GM10847 (cell line): ENCODE measurements around the gene APBA1.

Source experiments
- POLR2A ChIP-seq: IDR thresholded peaks from 2 replicates; pipeline ENCODE4 v1.6.1; 2011; ENCODE audit not compliant: insufficient read length; ENCODE audit errors: extremely low read depth

The APBA1 gene

GRCh38 chr9:69579032-69579758 lies 93.0 kb downstream of the APBA1 start:
- TF ChIP-seq POLR2A, result no peak

GRCh38 chr9:69578026-69578425 lies 94.1 kb downstream of the APBA1 start:
- TF ChIP-seq POLR2A, result no peak

GRCh38 chr9:69577123-69577522 lies 95.0 kb downstream of the APBA1 start:
- no peak for TF ChIP-seq POLR2A

GRCh38 chr9:69574057-69574456 lies 98.1 kb downstream of the APBA1 start:
- no peak for TF ChIP-seq POLR2A

GRCh38 chr9:69573651-69574050 lies 98.5 kb downstream of the APBA1 start:
- no peak for TF ChIP-seq POLR2A

- no peak for TF ChIP-seq POLR2A
Measured at GRCh38 chr9:69572611-69573010, 99.6 kb downstream of the APBA1 start.

GRCh38 chr9:69571032-69571431 lies 101.1 kb downstream of the APBA1 start:
- TF ChIP-seq POLR2A, result no peak

- no peak for TF ChIP-seq POLR2A
Measured at GRCh38 chr9:69569738-69570451, 102.3 kb downstream of the APBA1 start.

- TF ChIP-seq POLR2A, result no peak
Measured at GRCh38 chr9:69564557-69564956, 107.6 kb downstream of the APBA1 start.

- no peak for TF ChIP-seq POLR2A
Measured at GRCh38 chr9:69559126-69559525, 113.0 kb downstream of the APBA1 start.

GRCh38 chr9:69556707-69557106 lies 115.5 kb downstream of the APBA1 start:
- TF ChIP-seq POLR2A, result no peak

- TF ChIP-seq POLR2A, result no peak
Measured at GRCh38 chr9:69555802-69556201, 116.4 kb downstream of the APBA1 start.

GRCh38 chr9:69554945-69555344 lies 117.2 kb downstream of the APBA1 start:
- TF ChIP-seq POLR2A, result no peak

GRCh38 chr9:69549310-69550202 lies 122.6 kb downstream of the APBA1 start:
- TF ChIP-seq POLR2A, result no peak

GRCh38 chr9:69548681-69549080 lies 123.5 kb downstream of the APBA1 start:
- no peak for TF ChIP-seq POLR2A

- TF ChIP-seq POLR2A, result no peak
Measured at GRCh38 chr9:69546265-69546664, 125.9 kb downstream of the APBA1 start.

GRCh38 chr9:69542942-69543704 lies 129.0 kb downstream of the APBA1 start:
- no peak for TF ChIP-seq POLR2A
